Peyer's patch (tissue), 4 donors: ENCODE results near the gene COX8A. TPM values are rescaled to one million over a fixed set of nuclear protein-coding genes. Genes with fewer than 3 reads are reported as not detected.

Experiments
- DNase-seq, 3 donors: peaks; one replicate each; pipeline ENCODE4 v3.0.0-alpha.2; 2017 to 2019
- H3K27ac ChIP-seq, 4 donors: fragments of 200-600 bp; sonication (generic); one replicate each; pipeline ENCODE4 v1.5.1; 2016 to 2019
- H3K27me3 ChIP-seq, 2 donors: fragments of 200-600 bp; sonication (generic); one replicate each; pipeline ENCODE4 v1.5.1; 2019
- H3K36me3 ChIP-seq, 3 donors: fragments of 200-600 bp; sonication (generic); one replicate each; pipeline ENCODE4 v1.5.1; 2016 to 2019
- H3K4me1 ChIP-seq, 4 donors: fragments of 200-600 bp; sonication (generic); one replicate each; pipeline ENCODE4 v1.5.1; 2016 to 2019
- H3K4me3 ChIP-seq, 4 donors: fragments of 200-600 bp; sonication (generic); 1 replicate in 3 of 4; 2 replicates in 1 of 4; pipeline ENCODE4 v1.5.1; 2016 to 2019; ENCODE audit warnings: mild to moderate bottlenecking in 1 of 4
- H3K9me3 ChIP-seq, 4 donors: fragments of 200-600 bp; sonication (generic); one replicate each; pipeline ENCODE4 v1.5.1; 2016 to 2019; ENCODE audit warnings: mild to moderate bottlenecking in 1 of 4
- POLR2A ChIP-seq, 2 donors: fragments of 450-650 bp; IDR thresholded peaks; one replicate each; pipeline ENCODE4 v1.5.1; 2017; ENCODE audit warnings: antibody characterized with exemption in 2 of 2, mild to moderate bottlenecking in 2 of 2, moderate library complexity in 2 of 2
- total RNA-seq, 4 donors: library from RNA; depleted of rRNA; stranded (reverse); fragments of >200 nt; gene quantifications; one replicate each; pipeline ENCODE4 v1.1.0, GENCODE V29; 2016
- TF ChIP-seq, protein P1 (sequence below), 6 experiments: fragments of 450-650 bp in 4 of 6; fragments of 200-600 bp in 2 of 6; sonication (generic) in 1 of 6; IDR thresholded peaks; one replicate each; pipeline ENCODE4 v1.5.1; 2017 to 2019; ENCODE audit warnings: antibody characterized with exemption in 6 of 6, mild to moderate bottlenecking in 3 of 6, moderate library complexity in 1 of 6

COX8A gene
- total RNA-seq, 4 donors from 2014 or later: 390 to 1,297 (median 877) TPM

DNA sequence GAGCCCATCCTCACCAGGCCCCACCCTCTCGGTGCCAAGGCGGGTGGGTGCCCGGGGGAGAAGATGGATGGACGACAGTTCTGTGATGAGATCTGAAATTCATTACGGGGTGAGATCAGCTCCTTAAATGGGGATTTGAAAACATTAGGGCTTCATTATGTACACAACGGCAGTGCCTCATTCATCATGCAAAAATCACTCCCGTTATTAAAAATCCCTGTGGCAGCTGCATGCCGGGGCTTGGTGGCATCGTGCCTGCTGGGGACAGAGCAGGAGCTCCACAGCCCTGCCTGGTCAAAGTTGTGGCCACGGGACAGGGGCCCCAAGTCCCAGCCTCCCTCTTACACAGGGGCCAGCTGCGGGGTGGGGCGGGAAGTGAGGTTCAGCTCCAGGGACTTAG lies 32.0 kb downstream of the COX8A start:
- TF ChIP-seq, protein P1, sequence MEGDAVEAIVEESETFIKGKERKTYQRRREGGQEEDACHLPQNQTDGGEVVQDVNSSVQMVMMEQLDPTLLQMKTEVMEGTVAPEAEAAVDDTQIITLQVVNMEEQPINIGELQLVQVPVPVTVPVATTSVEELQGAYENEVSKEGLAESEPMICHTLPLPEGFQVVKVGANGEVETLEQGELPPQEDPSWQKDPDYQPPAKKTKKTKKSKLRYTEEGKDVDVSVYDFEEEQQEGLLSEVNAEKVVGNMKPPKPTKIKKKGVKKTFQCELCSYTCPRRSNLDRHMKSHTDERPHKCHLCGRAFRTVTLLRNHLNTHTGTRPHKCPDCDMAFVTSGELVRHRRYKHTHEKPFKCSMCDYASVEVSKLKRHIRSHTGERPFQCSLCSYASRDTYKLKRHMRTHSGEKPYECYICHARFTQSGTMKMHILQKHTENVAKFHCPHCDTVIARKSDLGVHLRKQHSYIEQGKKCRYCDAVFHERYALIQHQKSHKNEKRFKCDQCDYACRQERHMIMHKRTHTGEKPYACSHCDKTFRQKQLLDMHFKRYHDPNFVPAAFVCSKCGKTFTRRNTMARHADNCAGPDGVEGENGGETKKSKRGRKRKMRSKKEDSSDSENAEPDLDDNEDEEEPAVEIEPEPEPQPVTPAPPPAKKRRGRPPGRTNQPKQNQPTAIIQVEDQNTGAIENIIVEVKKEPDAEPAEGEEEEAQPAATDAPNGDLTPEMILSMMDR (IDR thresholded peaks at IDR 0.05): no peak
- TF ChIP-seq POLR2A (IDR thresholded peaks at IDR 0.05): no peak
- no peaks in the 10 kb centered on the region for H3K27me3 ChIP-seq
- DNase-seq: no peak
- H3K9me3 ChIP-seq: no peaks in the 10 kb centered on the region
- H3K36me3 ChIP-seq: no peaks in the 10 kb centered on the region
- peaks cover 0 to 24% (median 0%) of the 10 kb centered on the region in 4 donors for H3K4me1 ChIP-seq
- no peak overlapping the region for H3K27ac ChIP-seq
- H3K4me3 ChIP-seq: no peak overlapping the region

DNA sequence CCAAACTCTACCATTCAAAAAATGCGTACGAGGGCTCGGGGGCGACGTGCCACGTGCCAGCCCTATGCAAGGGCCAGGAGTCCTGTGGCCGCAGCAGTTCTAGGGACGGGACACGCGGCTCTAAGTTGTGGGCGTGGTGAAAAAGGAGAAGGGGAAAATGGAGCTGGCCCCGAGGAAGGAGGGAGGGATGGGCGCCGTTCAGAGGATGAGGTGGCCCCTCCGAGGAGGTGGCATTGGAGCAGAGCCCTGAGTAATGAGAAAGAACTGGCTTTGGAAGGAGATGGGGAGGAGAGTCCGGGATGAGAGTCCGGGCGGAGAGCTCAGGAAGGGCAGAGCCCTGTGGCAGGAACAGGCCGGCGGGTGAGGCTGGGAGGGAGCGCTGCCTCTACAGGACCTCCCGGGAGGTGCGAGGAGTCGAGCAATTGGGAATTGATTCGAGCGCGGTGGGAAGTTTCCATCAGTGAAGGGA lies 32.8 kb downstream of the COX8A start:
- no peak for DNase-seq
- no peaks in the 10 kb centered on the region for H3K27me3 ChIP-seq

DNA sequence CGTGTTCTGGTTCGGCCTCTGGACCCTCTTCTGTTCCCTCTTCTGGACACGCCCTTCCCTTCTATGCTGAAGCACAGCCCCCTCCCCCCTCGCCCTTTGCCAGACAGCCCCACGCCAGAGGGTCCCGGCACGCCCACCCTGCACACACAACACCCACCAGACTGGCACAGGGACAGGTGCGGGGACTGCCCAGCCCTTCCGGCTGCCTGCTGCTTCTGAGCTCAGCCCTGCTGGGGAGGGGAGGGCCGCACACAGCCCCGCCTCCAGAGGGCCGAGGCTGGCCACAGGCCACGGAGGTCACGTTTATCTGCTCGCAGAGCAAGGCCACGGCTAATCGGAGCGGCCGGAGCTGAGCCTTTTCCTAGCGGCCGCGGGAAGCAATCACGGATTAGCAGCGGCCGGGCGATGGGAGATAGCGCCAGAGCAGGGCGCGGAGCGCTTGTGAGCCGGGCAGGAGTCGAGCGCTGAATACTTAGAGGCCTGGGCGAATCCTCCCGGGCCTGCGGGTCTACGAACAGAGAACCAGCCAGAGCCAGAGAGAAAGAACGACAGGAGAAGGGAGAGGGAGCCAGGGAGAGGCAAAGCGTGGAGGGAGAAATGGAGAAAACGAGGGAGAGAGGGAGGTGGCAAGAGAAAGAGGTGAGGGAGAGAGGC lies 33.3 kb downstream of the COX8A start:
- Histone ChIP-seq H3K36me3 (no peaks in the 10 kb centered on the region), H3K4me3 (peak overlapping the region; percentile 12 to 52 (median 29)), H3K27me3 (no peaks in the 10 kb centered on the region), H3K4me1 (peaks cover 0 to 19% (median 0%) of the 10 kb centered on the region in 4 donors), H3K9me3 (no peaks in the 10 kb centered on the region), H3K27ac (no peak overlapping the region)
- TF ChIP-seq, protein P1 (IDR thresholded peaks at IDR 0.05): peak in 3 of 6 experiments; percentile 35 to 49 (median 43)
- no peak for TF ChIP-seq POLR2A (IDR thresholded peaks at IDR 0.05)
- peak in 2 of 3 donors; percentile 74 to 75 for DNase-seq

More for the DNA sequence above, 32.8 kb downstream of the COX8A start:
- peaks cover 0 to 22% (median 0%) of the 10 kb centered on the region in 4 donors for H3K4me1 ChIP-seq
- H3K4me3 ChIP-seq: peak overlapping the region; percentile 12 to 52 (median 29)
- H3K27ac ChIP-seq: no peak overlapping the region
- H3K36me3 ChIP-seq: no peaks in the 10 kb centered on the region
- H3K9me3 ChIP-seq: no peaks in the 10 kb centered on the region
- no peak for TF ChIP-seq POLR2A (IDR thresholded peaks at IDR 0.05)
- TF ChIP-seq, protein P1 (IDR thresholded peaks at IDR 0.05): no peak

DNA sequence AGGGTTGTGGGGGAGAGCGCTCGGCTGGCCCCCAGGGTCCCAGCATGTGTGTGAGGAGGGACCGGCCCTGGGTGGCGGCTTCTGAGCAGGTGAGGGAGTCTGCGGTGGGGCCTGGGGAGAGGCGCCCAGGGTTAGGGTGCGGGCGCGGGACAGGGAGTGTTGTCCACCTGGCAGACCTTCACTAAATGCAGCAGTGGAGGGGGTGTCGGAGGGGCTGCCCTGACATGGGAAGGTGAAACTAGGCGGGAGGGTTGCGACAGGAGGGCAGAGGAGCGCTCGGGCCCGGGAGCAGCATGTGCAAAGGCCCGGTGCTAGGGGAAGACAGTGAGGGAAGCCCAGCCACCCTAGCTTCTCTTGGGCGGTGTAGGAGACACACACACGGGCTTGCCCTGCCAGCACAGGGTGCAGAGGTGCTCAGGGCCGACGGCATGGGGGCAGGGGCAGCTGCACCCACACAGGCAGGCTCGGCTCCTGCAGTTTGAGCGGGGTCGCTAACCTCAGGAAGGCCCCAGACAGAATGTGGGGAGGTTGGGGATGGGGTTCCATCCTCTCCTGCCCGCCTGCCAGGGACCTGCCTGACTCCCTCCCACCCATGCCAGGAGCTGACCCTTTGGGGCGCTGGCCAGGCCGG lies 34.0 kb downstream of the COX8A start:
- no peak for DNase-seq
- H3K27me3 ChIP-seq: no peaks in the 10 kb centered on the region
- H3K4me3 ChIP-seq: peak overlapping the region in 1 of 4 donors; percentile 52
- TF ChIP-seq, protein P1 (IDR thresholded peaks at IDR 0.05): no peak
- TF ChIP-seq POLR2A (IDR thresholded peaks at IDR 0.05): no peak
- H3K27ac ChIP-seq: no peak overlapping the region
- peaks cover 0 to 19% (median 0%) of the 10 kb centered on the region in 4 donors for H3K4me1 ChIP-seq
- no peaks in the 10 kb centered on the region for H3K36me3 ChIP-seq
- no peaks in the 10 kb centered on the region for H3K9me3 ChIP-seq

DNA sequence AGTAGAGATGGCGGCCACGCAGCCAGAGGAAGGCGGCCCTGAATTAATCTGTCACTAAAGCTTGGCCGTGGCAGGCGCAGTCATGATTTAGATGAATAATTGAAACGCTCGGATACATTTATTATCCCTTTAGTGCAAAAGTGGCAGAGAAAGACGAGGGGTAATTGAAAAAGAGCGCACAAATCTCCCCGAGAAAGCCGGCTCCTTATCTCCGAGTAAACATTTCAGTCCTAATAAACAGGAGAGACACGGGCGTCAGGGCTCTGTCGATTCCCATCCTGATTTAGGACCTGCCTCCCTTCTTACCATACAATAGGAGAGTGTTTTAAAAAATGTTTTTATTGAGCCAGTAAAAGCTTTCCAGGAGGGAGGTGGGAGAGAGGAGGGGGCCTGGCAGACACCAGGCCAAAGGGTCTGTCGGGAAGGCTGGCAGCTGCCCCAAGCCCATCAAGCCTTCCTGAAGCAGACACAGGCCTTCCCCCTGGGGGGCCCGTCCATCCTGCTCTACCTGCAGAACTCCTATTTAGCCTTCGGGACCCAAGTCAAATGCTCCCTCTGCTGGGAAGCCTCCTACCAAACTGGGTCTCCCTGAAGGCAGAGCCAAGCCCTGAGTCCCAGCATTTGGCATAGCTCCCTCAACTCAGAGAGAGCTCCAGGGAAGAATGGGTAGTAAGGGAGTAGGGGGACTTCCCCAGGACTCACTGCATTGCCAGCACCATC lies 34.7 kb downstream of the COX8A start:
- Histone ChIP-seq H3K36me3 (no peaks in the 10 kb centered on the region), H3K9me3 (no peaks in the 10 kb centered on the region), H3K4me3 (no peak overlapping the region), H3K4me1 (peaks cover 0 to 19% (median 0%) of the 10 kb centered on the region in 4 donors), H3K27me3 (no peaks in the 10 kb centered on the region), H3K27ac (no peak overlapping the region)
- TF ChIP-seq, protein P1 (IDR thresholded peaks at IDR 0.05): no peak
- TF ChIP-seq POLR2A (IDR thresholded peaks at IDR 0.05): no peak
- DNase-seq: no peak
